GM18868 (cell line): Measurements from ENCODE around the gene PFDN6.
A peak's percentile ranks its signal among the peaks of the same experiment; 100 is the strongest.
"Not testable (repeated sequence)": the region's sequence is repeated elsewhere in the genome, so short reads cannot be mapped to it uniquely, and the experiment has no call there.

Source experiments
- ATAC-seq: cut with Tn5 transposase; IDR thresholded peaks from one replicate; pipeline ENCODE4 v1.9.1; 2021; ENCODE audit warnings: mild to moderate bottlenecking, moderate library complexity; ENCODE audit not compliant: unreplicated experiment

PFDN6 gene

GRCh38 chr6:33288921-33289783, at the start of gene PFDN6, which contains the start of gene WDR46:
Gene PFDN6, plus strand, starts transcription at chr6:33289601. Its CDS starts 256 bp downstream, at chr6:33289857.
Gene WDR46, minus strand, starts transcription at chr6:33289239. Its CDS starts 69 bp downstream, at chr6:33289170.
- peak; percentile 84 for ATAC-seq

GRCh38 chr6:33241968-33242367, 47.4 kb upstream of the PFDN6 start:
- no peak for ATAC-seq

GRCh38 chr6:33243476-33243875, 45.9 kb upstream of the PFDN6 start:
- ATAC-seq, result no peak

GRCh38 chr6:33247977-33248642, 41.3 kb upstream of the PFDN6 start:
- ATAC-seq, result peak; percentile 35

- ATAC-seq, result peak; percentile 2
Observed at GRCh38 chr6:33248643-33248931, 40.8 kb upstream of the PFDN6 start.

- peak; percentile 87 for ATAC-seq
Observed at GRCh38 chr6:33248932-33249731, 40.3 kb upstream of the PFDN6 start.

- ATAC-seq, result no peak
Observed at GRCh38 chr6:33249732-33250630, 39.4 kb upstream of the PFDN6 start.

GRCh38 chr6:33250731-33251130, 38.7 kb upstream of the PFDN6 start:
- no peak for ATAC-seq

- ATAC-seq, result no peak
Observed at GRCh38 chr6:33251395-33252012, 37.9 kb upstream of the PFDN6 start.

GRCh38 chr6:33252759-33253158, 36.6 kb upstream of the PFDN6 start:
- no peak for ATAC-seq

- ATAC-seq, result no peak
Observed at GRCh38 chr6:33254591-33254990, 34.8 kb upstream of the PFDN6 start.

GRCh38 chr6:33259032-33259431, 30.4 kb upstream of the PFDN6 start:
- no peak for ATAC-seq

- ATAC-seq, result not testable (repeated sequence)
Observed at GRCh38 chr6:33262490-33262889, 26.9 kb upstream of the PFDN6 start.

GRCh38 chr6:33264015-33264414, 25.4 kb upstream of the PFDN6 start:
- ATAC-seq, result no peak

- no peak for ATAC-seq
Observed at GRCh38 chr6:33271117-33271467, 18.3 kb upstream of the PFDN6 start.

GRCh38 chr6:33271468-33272274, 17.7 kb upstream of the PFDN6 start, which contains the start of the genes RPS18 and VPS52:
Gene RPS18, plus strand, starts transcription at chr6:33272075. Its CDS starts 45 bp downstream, at chr6:33272120.
Gene VPS52, minus strand, starts transcription at chr6:33271876. Its CDS starts 201 bp downstream, at chr6:33271675.
- peak; percentile 85 for ATAC-seq

GRCh38 chr6:33272275-33273128, 16.9 kb upstream of the PFDN6 start:
- no peak for ATAC-seq
